PC-3 (cell line): ENCODE data around the gene DYNLT4.

Source experiments
- CTCF ChIP-seq: fragments of 300-600 bp; sonication (generic); conservative IDR thresholded peaks from 2 replicates; pipeline ENCODE4 v1.5.1; 2017; ENCODE audit warnings: antibody characterized with exemption, low read depth, mild to moderate bottlenecking, low read length
- EZH2phosphoT487 ChIP-seq: fragments of 300-600 bp; sonication (generic); IDR thresholded peaks from 2 replicates; pipeline ENCODE4 v1.6.1; 2018; ENCODE audit warnings: mild to moderate bottlenecking, antibody characterized with exemption, low read length, borderline replicate concordance

GRCh38 chr1:44803312-44804095 is 3.6 kb downstream of the DYNLT4 start:
- TF ChIP-seq CTCF (no peak), EZH2phosphoT487 (no peak)
